ENCODE results near the gene NACAD.
"Not testable (repeated sequence)": the region's sequence is repeated elsewhere in the genome, so short reads cannot be mapped to it uniquely, and the experiment has no call there.

NACAD gene

GRCh38 chr7:45088821-45089340, at the start of gene NACAD:
Gene NACAD (minus strand): TSS chr7:45088969. CDS start chr7:45088894, 75 bp downstream.
- DNase-seq, result peak; percentile 24

GRCh38 chr7:45136106-45137060, 47.6 kb upstream of the NACAD start:
- peak; percentile 81 for DNase-seq

GRCh38 chr7:45133877-45134276, 45.1 kb upstream of the NACAD start:
- no peak for DNase-seq

GRCh38 chr7:45133352-45133751, 44.6 kb upstream of the NACAD start:
- DNase-seq, result no peak

GRCh38 chr7:45132708-45133320, 44.0 kb upstream of the NACAD start:
- no peak for DNase-seq

GRCh38 chr7:45131891-45132290, 43.1 kb upstream of the NACAD start:
- no peak for DNase-seq

- no peak for DNase-seq
Observed at GRCh38 chr7:45130910-45131309, 42.1 kb upstream of the NACAD start.

GRCh38 chr7:45129906-45130305, 41.1 kb upstream of the NACAD start:
- DNase-seq, result no peak

- DNase-seq, result no peak
Observed at GRCh38 chr7:45129181-45129800, 40.5 kb upstream of the NACAD start.

- DNase-seq, result no peak
Observed at GRCh38 chr7:45126920-45127319, 38.2 kb upstream of the NACAD start.

- no peak for DNase-seq
Observed at GRCh38 chr7:45126201-45126600, 37.4 kb upstream of the NACAD start.

- no peak for DNase-seq
Observed at GRCh38 chr7:45125193-45125904, 36.6 kb upstream of the NACAD start.

GRCh38 chr7:45123913-45124710, 35.3 kb upstream of the NACAD start:
- no peak for DNase-seq

GRCh38 chr7:45122975-45123860, 34.4 kb upstream of the NACAD start:
- peak; percentile 30 for DNase-seq

GRCh38 chr7:45119550-45119949, 30.8 kb upstream of the NACAD start:
- no peak for DNase-seq

- DNase-seq, result no peak
Observed at GRCh38 chr7:45118889-45119331, 30.1 kb upstream of the NACAD start.

- DNase-seq, result no peak
Observed at GRCh38 chr7:45118292-45118691, 29.5 kb upstream of the NACAD start.

GRCh38 chr7:45117582-45117981, 28.8 kb upstream of the NACAD start:
- no peak for DNase-seq

- no peak for DNase-seq
Observed at GRCh38 chr7:45116048-45116447, 27.3 kb upstream of the NACAD start.

GRCh38 chr7:45114926-45115325, 26.2 kb upstream of the NACAD start:
- no peak for DNase-seq

- DNase-seq, result not testable (repeated sequence)
Observed at GRCh38 chr7:45114257-45114656, 25.5 kb upstream of the NACAD start.

All from CD4-positive, alpha-beta T cell treated with Interleukin-17A for 4 hours (primary cell).